ENCODE measurements around the gene ROMO1. TPM values are rescaled to one million over a fixed set of nuclear protein-coding genes. Genes with fewer than 3 reads are reported as not detected.
A peak's percentile ranks its signal among the peaks of the same experiment; 100 is the strongest.

Gene ROMO1
- total and polyA plus RNA-seq, 2 of the 8 experiments (the other 6 are each of a cell fraction or from before 2014, with no cell fraction given), result 164 to 702 TPM

DNA sequence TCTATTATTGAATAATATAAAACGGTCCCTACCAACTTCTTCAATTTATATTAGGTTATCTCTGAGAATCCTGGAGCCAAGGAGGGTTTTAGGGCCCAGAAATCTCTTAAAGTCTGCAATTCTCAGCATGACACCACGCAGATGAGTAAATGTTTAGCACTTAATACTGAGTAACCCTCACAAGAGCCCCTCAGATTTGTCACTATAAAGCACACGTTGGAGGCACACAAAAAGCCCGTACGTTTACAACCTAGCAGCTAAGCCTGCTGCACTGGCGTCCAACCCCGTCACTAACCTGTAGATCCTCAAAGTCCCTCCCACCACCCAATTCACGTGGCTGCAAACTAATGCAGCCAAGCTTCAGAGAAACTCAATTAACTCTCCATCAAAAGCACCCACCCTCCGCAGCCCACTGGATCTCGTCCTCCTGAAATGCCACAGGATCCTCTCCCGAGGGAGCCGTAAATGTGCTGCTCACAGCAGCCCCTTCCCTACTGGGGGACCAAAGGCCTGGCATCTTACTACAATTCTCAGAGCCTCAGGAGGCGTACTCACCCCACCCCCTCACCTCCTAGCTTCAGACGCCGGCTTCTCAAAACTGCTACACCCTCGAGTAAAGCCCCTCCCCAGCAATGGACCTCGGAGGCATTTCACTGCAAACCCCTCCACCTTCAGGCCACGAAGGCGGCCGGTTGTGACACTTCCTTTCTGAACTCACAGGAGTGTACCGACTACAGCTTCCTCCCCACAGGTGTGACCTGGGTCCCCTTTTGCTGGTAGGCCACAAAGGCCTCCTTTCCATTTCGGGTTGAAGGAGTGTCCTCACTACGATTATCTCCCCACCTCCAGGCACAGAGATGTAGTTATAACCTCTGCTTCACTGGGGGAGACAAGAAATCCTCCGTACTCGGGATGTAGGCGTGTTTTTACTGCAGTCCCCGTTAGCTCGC lies 35.4 kb upstream of the ROMO1 start:
- peaks cover 38 to 46% of the 10 kb centered on the region in 2 experiments for H4K20me1 ChIP-seq (replicated peaks in 1 of 2; ENCODE audit: control insufficient read depth in 1 of 2, insufficient read depth in 2 of 2, low read length in 2 of 2)
- ChIA-PET POLR2A (ENCODE audit: partially characterized antibody) (interaction anchor here (0.6 to 4.7 kb wide), 33 partner anchors 10 to 846 kb away, joined by 3 to 49 read pairs (median 6); partner anchors contain the start of genes ERGIC3, NFS1, RBM39 and ROMO1), CTCF (ENCODE audit: partially characterized antibody) (interaction anchor here (0.9 to 1.5 kb wide), 3 partner anchors 43 to 47 kb away, joined by 3 to 6 read pairs (median 3); no protein-coding TSS in a partner anchor)
- H3K4me1 ChIP-seq (replicated peaks in 1 of 4; ENCODE audit: control insufficient read depth in 3 of 4, insufficient read depth in 4 of 4, low read length in 3 of 4), result peaks cover 0 to 7% (median 0%) of the 10 kb centered on the region in 4 experiments; a peak in 3 of 7 replicates
- peak overlapping the region; percentile 89; the same call in 1 of the 2 replicates for H2BK12ac ChIP-seq (ENCODE audit: low read depth, low read length)
- peak overlapping the region; percentile 69 for H3K4ac ChIP-seq (replicated peaks; ENCODE audit: insufficient read length, low read depth, low read length)
- peak overlapping the region; percentile 76 for H2BK120ac ChIP-seq (replicated peaks; ENCODE audit: low read depth, low read length)
- H3K14ac ChIP-seq (ENCODE audit: insufficient read length), result no peak overlapping the region
- peaks cover 52 to 60% of the 10 kb centered on the region in 2 experiments for H3K79me2 ChIP-seq (ENCODE audit: control insufficient read depth in 1 of 2, insufficient read depth in 2 of 2, low read length in 2 of 2)
- peak overlapping the region; percentile 100 for H4K8ac ChIP-seq (ENCODE audit: extremely low read depth, insufficient read depth, low read length)
- H3K4me3 ChIP-seq (ENCODE audit: extremely low read depth in 1 of 4, insufficient read depth in 2 of 4, low read depth in 3 of 4, low read length in 4 of 4), result peak overlapping the region; percentile 92 to 100 (median 98)
- no peaks in the 10 kb centered on the region for H3K79me1 ChIP-seq (ENCODE audit: low read depth, low read length)
- H3K23ac ChIP-seq (ENCODE audit: insufficient read length), result peak overlapping the region; percentile 24
- H3K9me3 ChIP-seq (ENCODE audit: insufficient read depth in 2 of 2, low read depth in 1 of 2, low read length in 1 of 2), result no peaks in the 10 kb centered on the region
- H2BK5ac ChIP-seq (ENCODE audit: low read depth, low read length), result peak overlapping the region; percentile 96
- no peak overlapping the region for H2BK20ac ChIP-seq (ENCODE audit: low read length)
- peak overlapping the region; percentile 97 for H3K27ac ChIP-seq (ENCODE audit: low read depth, low read length)
- FAIRE-seq, result no peak
- H3K23me2 ChIP-seq (ENCODE audit: low read depth, low read length), result peaks cover 9% of the 10 kb centered on the region
- 1% methylated on average over 28 of the region's 28 CpGs; no CpG with 5 or more reads in 1 of the 2 experiments for WGBS, 2 experiments (ENCODE audit: extremely low coverage in 1 of 2, insufficient coverage in 1 of 2, insufficient read length in 1 of 2, insufficient replicate concordance in 2 of 2, low coverage in 1 of 2, low lambda C conversion rate in 2 of 2, missing lambda C conversion rate in 1 of 2)
- no peak overlapping the region for H2BK15ac ChIP-seq (ENCODE audit: low read length)
- H3K4me2 ChIP-seq (ENCODE audit: insufficient read depth in 1 of 2, low read depth in 2 of 2, low read length in 2 of 2), result peak overlapping the region; percentile 90 to 93
- peak overlapping the region; percentile 88 for H4K5ac ChIP-seq (ENCODE audit: insufficient read length, low read depth, low read length)
- peak overlapping the region; percentile 92; the same call in 1 of the 2 replicates for H2AK5ac ChIP-seq (ENCODE audit: low read depth, low read length)
- no peaks in the 10 kb centered on the region for H3K27me3 ChIP-seq (replicated peaks in 1 of 4; ENCODE audit: control insufficient read depth in 3 of 4, extremely low read depth in 1 of 4, insufficient read depth in 3 of 4, low read length in 3 of 4)
- H3K36me3 ChIP-seq (ENCODE audit: control insufficient read depth in 2 of 4, insufficient read depth in 4 of 4, low read length in 3 of 4), result no peaks in the 10 kb centered on the region; a peak in 1 of 8 replicates
- peak overlapping the region; percentile 97 for H3K56ac ChIP-seq (replicated peaks; ENCODE audit: insufficient read length, low read depth, low read length)
- no peak overlapping the region for H2AFZ ChIP-seq (ENCODE audit: low read length)
- peak overlapping the region; percentile 94 to 100 (median 99) for H3K9ac ChIP-seq (replicated peaks in 1 of 4; ENCODE audit: extremely low read depth in 1 of 4, low read depth in 3 of 4, low read length in 3 of 4)
- H4K91ac ChIP-seq (replicated peaks; ENCODE audit: insufficient read length, low read length), result peak overlapping the region; percentile 97
- DNase-seq (ENCODE audit: low read depth in 1 of 2, low spot score in 2 of 2), result peak in 1 of 2 experiments; percentile 66
- H3K18ac ChIP-seq (ENCODE audit: extremely low read depth, low read length), result peak overlapping the region; percentile 88
- no peak for TF ChIP-seq CTBP2 (IDR thresholded peaks at IDR 0.05; ENCODE audit: borderline replicate concordance, insufficient read depth, insufficient read length, low read length)
- TF ChIP-seq, protein P1, sequence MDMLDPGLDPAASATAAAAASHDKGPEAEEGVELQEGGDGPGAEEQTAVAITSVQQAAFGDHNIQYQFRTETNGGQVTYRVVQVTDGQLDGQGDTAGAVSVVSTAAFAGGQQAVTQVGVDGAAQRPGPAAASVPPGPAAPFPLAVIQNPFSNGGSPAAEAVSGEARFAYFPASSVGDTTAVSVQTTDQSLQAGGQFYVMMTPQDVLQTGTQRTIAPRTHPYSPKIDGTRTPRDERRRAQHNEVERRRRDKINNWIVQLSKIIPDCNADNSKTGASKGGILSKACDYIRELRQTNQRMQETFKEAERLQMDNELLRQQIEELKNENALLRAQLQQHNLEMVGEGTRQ (IDR thresholded peaks at IDR 0.05; ENCODE audit: low read length), result no peak
- TF ChIP-seq BRCA1 (IDR thresholded peaks at IDR 0.05; ENCODE audit: low read depth, low read length), result no peak
- TF ChIP-seq EGR1 (IDR thresholded peaks at IDR 0.05; ENCODE audit: borderline replicate concordance, low read depth, low read length), result no peak
- no peak for TF ChIP-seq HDAC6 (IDR thresholded peaks at IDR 0.05; ENCODE audit: low read depth, low read length)
- peak; percentile 71; the same call in 1 of the 2 replicates for TF ChIP-seq POLR2AphosphoS5 (IDR thresholded peaks at IDR 0.05; ENCODE audit: low read depth, low read length)
- TF ChIP-seq ASH2L (IDR thresholded peaks at IDR 0.05; ENCODE audit: low read length), result peak; percentile 12
- peak; percentile 82 for TF ChIP-seq SAP30 (IDR thresholded peaks at IDR 0.05; ENCODE audit: insufficient read depth, insufficient replicate concordance, low read length)
- TF ChIP-seq JUND (IDR thresholded peaks at IDR 0.05; ENCODE audit: low read length), result no peak
